ENCODE measurements around the gene HBA2.
"Not testable (repeated sequence)": the region's sequence is repeated elsewhere in the genome, so short reads cannot be mapped to it uniquely, and the experiment has no call there.

HBA2 gene

DNA sequence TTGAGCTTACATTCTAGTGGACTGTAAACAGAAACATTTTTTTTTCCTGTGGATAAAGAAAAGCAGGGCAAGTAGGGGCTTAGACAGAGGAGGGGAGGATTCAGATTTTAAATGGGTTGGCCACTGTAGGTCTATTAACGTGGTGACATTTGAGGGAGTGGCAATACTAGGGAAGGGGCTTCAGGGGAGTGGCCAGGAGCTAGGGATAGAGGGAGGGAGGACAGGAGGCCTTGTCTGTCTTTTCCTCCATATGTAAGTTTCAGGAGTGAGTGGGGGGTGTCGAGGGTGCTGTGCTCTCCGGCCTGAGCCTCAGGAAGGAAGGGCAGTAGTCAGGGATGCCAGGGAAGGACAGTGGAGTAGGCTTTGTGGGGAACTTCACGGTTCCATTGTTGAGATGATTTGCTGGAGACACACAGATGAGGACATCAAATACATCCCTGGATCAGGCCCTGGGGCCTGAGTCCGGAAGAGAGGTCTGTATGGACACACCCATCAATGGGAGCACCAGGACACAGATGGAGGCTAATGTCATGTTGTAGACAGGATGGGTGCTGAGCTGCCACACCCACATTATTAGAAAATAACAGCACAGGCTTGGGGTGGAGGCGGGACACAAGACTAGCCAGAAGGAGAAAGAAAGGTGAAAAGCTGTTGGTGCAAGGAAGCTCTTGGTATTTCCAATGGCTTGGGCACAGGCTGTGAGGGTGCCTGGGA, 13.4 kb upstream of the HBA2 start:
- no peak for DNase-seq

DNA sequence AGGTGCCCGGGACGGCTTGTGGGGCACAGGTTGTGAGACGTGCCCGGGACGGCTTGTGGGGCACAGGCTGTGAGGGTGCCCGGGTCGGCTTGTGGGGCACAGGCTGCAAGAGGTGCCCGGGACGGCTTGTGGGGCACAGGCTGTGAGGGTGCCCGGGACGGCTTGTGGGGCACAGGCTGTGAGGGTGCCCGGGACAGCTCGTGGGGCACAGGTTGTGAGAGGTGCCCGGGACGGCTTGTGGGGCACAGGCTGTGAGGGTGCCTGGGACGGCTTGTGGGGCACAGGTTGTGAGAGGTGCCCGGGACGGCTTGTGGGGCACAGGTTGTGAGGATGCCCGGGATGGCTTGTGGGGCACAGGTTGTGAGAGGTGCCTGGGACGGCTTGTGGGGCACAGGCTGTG, 12.4 kb upstream of the HBA2 start:
- DNase-seq, result not testable (repeated sequence)

DNA sequence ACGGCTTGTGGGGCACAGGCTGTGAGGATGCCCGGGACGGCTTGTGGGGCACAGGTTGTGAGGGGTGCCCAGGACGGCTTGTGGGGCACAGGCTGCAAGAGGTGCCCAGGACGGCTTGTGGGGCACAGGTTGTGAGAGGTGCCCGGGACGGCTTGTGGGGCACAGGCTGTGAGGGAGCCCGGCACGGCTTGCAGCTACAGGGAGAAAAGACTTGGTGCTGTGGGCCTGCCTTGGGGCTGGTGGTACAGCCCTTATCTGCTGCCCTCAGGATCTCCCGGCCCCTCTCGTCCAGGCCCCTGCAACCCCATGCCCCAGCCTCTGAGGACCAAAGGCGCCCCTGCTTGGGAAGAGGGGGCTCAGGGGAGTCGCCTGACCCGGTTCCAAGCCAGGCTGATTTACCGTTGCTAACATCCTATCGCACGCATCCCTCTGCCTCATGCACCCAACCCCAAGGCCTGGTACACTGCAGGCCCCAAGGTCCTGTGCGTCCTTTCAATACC, 11.9 kb upstream of the HBA2 start:
- no peak for DNase-seq

DNA sequence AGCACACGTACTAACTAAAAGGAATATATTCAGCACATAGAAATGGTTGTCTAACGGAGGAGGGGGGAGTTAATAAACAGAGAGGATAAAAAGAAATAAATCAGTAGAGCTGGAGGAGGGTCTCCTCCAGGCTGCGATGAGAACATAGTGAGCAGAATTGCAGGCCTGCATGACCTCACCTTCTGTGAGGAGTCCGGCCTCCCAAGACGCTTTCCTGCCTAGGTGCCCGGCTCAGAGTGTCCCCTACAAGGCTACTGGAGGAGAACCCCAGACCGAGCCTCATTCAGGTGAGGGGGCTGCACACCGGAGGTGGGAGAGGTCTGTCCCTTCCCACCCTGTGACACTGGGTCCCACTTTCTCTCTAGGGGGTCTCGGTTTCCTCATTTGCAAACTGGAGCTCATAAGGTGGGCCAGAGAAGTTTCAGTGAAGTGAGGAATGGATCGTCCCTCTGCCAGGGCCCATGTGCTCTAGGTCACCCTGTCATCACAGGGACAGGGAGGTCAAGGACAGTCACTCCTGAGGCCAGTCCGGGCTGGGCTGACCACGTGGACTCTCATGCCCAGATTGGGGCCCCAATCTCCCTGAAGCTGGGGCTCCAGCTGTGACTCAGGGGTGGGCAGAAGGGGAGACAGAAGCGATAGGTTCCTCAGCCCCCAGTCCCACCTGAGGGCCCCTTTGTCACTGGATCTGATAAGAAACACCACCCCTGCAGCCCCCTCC, 10.2 kb upstream of the HBA2 start:
- no peak for DNase-seq

DNA sequence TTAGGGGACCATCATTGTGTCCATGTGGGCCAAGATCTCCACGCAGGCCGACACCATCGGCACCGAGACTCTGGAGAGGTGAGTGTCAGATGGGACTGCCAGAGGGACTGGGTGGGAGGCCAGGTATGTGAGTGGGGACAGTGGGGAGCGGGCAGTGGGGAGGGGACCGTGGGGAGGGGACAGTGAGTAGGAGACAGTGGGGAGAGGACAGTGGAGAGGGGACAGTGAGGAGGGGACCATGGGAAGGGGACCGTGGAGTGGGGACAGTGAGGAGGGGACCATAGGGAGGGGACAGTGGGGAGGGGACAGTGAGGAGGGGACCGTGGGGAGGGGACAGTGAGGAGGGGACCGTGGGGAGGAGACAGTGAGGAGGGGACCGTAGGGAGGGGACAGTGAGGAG, 9.5 kb upstream of the HBA2 start:
- DNase-seq, result not testable (repeated sequence)

DNA sequence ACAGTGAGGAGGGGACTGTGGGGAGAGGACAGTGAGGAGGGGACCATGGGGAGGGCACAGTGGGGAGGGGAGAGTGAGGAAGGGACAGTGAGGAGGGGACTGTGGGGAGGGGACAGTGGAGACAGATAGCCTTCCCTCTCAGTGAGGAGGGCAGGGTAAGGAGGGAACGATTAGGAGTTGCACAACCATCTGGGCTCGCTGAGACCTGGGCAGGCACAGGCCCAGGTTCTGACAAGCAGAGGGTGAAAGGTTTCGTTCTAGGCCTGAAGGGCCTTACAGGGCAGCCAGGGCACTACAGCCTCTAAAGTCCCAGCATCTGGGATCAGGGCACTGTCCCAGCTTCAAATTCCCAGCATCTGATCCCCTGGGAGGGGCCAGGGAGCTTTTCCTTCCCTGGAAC, 9.0 kb upstream of the HBA2 start:
- DNase-seq, result not testable (repeated sequence)

DNA sequence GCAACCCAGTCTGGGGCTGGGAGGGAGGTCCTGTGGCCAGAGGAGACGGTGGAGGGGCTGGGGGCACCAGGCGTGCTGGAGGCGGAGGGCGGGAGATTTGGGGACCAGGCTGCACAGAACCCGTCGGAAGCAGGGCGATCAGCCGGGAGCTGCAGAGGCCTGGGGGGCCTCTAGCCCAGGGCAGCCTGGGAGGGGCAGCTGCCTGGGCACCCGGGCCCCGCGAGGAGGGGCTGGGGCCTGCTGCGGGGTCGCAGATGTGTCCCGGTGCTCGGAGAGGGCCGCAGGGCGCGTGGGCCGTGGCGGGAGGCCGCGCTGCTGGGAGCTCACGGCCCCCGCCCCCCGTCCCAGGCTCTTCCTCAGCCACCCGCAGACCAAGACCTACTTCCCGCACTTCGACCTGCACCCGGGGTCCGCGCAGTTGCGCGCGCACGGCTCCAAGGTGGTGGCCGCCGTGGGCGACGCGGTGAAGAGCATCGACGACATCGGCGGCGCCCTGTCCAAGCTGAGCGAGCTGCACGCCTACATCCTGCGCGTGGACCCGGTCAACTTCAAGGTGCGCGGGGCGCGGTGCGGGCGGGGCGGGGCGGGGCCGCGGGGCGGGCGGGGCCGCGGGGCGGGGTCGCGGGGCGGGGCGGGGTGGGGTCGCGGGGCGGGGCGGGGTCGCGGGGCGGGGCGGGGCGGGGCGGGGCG, 8.4 kb upstream of the HBA2 start:
- DNase-seq, result not testable (repeated sequence)

DNA sequence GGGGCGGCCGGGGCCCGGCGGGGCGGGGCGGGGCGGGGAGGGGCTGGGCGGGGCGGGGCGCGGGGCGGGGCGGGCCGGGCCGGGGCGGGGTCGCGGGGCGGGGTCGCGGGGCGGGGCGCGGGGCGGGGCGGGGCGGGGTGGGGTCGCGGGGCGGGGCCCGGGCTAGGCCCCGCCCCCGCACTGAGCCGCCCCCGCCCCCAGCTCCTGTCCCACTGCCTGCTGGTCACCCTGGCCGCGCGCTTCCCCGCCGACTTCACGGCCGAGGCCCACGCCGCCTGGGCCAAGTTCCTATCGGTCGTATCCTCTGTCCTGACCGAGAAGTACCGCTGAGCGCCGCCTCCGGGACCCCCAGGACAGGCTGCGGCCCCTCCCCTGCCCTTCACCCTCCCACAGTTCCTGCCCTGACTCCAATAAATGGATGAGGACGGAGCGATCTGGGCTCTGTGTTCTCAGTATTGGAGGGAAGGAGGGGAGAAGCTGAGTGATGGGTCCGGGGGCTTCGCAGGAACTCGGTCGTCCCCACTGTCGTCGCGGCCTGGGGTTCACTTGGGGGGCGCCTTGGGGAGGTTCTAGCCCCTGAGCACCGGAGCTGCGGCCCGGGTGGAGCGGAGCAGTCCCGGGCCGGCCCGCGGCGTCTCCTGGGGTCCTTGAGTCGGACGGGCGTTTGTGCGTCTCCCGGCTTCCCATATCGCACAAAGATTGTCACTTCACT, 7.7 kb upstream of the HBA2 start:
- DNase-seq, result no peak

DNA sequence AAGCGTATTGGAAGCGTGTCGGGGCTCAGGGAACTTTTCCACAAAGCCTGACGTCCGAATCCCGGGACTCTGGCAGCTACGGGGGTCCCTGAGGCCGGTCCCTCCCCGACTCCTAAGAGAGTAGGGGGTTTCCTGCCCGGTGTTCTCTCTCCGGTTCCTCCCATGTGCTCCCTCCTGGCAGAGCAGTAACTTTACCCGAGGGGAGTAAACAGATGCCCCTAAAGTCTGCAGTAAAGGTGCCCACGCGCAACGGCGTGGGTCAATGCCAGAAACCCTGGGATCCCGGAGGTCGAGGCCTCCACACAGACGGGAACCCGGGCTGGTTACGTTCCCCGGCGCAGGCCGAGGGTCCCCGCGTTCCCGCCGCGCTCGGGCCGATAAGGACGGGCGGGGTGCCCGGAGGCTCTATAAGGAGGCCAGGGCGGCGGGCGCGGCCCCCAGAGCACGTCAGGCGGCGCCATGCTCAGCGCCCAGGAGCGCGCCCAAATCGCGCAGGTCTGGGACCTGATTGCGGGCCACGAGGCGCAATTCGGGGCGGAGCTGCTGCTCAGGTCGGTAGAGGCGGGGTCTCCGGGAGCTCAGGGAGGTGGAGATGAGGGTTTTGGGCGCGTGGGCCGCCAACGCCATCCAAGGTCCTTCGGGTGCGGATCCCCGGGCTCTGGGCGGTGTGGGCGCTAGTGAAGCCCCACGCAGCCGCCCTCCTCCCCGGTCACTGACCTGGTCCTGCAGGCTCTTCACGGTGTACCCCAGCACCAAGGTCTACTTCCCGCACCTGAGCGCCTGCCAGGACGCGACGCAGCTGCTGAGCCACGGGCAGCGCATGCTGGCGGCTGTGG, 6.9 kb upstream of the HBA2 start, which contains the start of gene HBM:
Gene HBM, plus strand, starts transcription at position 440 of the 836 bp plus-strand sequence. Its CDS starts 20 bp downstream, at position 460.
- DNase-seq, result no peak

DNA sequence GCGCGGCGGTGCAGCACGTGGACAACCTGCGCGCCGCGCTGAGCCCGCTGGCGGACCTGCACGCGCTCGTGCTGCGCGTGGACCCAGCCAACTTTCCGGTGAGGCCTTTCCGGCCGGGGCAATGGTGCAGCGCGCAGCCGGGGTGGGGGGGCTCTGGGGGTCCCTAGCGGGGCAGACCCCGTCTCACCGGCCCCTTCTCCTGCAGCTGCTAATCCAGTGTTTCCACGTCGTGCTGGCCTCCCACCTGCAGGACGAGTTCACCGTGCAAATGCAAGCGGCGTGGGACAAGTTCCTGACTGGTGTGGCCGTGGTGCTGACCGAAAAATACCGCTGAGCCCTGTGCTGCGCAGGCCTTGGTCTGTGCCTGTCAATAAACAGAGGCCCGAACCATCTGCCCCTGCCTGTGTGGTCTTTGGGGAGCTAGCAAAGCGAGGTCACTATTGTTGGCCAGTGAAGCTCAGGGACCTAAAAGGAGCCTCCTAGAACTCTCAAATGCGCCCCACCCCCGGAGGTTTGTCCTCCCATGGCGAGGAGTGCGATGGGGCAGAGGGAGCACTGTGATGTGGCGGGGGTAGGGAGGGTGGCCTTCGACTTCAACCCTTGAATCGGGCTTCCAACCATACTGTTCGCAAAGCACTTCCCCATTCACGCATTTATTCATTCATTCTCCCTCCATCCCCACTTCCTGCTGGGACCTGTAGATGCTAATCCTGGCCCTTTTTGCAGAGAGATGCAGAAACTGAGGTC, 6.1 kb upstream of the HBA2 start:
- DNase-seq, result no peak

DNA sequence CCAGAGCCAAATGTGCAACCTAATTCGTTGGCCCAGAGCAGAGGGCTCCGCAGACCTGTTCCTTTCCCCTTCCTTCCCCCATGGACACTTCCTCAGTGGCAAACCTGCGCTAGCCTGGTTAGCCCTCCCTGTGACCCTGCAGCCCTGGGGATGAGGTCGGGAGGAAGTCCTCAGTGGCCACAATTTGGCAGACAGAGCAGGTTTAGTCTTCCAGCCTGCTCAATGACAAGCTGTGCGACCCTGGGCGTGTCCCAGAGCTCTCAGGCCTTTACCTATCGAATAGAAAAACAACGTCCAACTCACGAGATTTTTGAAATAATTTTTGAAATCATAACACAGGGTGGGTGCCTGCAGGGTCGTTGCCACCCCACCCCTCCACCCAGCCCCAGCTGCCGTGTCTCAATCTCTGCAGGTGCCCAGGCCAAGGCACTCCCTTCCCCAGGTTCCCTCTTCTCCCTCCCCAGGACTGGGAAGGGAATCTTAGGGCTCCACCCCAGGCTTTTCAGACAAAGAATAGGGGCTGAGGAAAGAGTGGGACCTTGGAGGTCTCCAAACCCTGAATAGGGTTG, 5.5 kb upstream of the HBA2 start:
- no peak for DNase-seq

DNA sequence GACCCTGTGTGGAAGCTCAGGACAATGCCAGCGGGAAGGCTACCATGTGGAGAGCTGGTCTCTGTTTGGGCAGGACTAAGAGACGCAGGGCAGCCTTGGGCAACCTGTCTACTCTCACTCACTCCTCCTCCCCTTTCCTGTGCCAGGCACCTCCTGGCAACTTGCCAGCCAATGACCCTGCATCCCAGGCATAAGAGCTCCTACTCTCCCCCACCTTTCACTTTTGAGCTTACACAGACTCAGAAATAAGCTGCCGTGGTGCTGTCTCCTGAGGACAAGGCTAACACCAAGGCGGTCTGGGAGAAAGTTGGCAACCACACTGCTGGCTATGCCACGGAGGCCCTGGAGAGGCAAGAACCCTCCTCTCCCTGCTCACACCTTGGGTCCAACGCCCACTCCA, 4.3 kb upstream of the HBA2 start:
- DNase-seq, result no peak

DNA sequence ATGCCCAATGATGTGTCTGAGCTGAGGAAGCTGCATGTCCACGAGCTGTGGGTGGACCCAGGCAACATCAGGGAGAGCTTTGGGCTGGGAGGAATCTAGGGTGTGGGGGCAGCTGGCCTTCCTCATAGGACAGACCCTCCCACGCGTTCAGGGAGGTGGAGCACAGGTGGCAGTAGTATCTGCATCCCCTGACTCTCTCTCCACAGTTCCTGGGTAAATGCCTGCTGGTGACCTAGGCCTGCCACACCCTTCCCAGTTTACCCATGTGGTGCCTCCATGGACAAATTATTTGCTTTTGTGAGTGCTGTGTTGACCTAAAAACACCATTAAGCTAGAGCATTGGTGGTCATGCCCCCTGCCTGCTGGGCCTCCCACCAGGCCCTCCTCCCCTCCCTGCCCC, 3.7 kb upstream of the HBA2 start:
- DNase-seq, result no peak

DNA sequence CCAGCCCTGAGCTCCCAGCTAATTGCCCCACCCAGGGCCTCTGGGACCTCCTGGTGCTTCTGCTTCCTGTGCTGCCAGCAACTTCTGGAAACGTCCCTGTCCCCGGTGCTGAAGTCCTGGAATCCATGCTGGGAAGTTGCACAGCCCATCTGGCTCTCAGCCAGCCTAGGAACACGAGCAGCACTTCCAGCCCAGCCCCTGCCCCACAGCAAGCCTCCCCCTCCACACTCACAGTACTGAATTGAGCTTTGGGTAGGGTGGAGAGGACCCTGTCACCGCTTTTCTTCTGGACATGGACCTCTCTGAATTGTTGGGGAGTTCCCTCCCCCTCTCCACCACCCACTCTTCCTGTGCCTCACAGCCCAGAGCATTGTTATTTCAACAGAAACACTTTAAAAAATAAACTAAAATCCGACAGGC, 2.6 kb upstream of the HBA2 start:
- not testable (repeated sequence) for DNase-seq

DNA sequence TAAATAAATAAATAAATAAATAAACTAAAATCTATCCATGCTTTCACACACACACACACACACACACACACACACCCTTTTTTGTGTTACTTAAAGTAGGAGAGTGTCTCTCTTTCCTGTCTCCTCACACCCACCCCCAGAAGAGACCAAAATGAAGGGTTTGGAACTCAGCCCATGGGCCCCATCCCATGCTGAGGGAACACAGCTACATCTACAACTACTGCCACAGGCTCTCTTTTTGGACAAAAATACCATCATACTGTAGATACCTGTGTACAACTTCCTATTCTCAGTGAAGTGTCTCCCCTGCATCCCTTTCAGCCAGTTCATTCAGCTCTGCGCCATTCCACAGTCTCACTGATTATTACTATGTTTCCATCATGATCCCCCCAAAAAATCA, 1.9 kb upstream of the HBA2 start:
- DNase-seq, result no peak

DNA sequence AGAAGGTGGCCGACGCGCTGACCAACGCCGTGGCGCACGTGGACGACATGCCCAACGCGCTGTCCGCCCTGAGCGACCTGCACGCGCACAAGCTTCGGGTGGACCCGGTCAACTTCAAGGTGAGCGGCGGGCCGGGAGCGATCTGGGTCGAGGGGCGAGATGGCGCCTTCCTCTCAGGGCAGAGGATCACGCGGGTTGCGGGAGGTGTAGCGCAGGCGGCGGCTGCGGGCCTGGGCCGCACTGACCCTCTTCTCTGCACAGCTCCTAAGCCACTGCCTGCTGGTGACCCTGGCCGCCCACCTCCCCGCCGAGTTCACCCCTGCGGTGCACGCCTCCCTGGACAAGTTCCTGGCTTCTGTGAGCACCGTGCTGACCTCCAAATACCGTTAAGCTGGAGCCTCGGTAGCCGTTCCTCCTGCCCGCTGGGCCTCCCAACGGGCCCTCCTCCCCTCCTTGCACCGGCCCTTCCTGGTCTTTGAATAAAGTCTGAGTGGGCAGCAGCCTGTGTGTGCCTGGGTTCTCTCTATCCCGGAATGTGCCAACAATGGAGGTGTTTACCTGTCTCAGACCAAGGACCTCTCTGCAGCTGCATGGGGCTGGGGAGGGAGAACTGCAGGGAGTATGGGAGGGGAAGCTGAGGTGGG, 657 bp downstream of the HBA2 start:
- not testable (repeated sequence) for DNase-seq

DNA sequence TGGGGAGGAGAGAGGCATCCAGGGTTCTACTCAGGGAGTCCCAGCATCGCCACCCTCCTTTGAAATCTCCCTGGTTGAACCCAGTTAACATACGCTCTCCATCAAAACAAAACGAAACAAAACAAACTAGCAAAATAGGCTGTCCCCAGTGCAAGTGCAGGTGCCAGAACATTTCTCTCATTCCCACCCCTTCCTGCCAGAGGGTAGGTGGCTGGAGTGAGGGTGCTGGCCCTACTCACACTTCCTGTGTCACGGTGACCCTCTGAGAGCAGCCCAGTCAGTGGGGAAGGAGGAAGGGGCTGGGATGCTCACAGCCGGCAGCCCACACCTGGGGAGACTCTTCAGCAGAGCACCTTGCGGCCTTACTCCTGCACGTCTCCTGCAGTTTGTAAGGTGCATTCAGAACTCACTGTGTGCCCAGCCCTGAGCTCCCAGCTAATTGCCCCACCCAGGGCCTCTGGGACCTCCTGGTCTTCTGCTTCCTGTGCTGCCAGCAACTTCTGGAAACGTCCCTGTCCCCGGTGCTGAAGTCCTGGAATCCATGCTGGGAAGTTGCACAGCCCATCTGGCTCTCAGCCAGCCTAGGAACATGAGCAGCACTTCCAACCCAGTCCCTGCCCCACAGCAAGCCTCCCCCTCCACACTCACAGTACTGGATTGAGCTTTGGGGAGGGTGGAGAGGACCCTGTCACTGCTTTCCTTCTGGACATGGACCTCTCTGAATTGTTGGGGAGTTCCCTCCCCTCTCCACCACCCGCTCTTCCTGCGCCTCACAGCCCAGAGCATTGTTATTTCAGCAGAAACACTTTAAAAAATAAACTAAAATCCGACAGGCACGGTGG, 1.5 kb downstream of the HBA2 start:
- DNase-seq, result not testable (repeated sequence)

DNA sequence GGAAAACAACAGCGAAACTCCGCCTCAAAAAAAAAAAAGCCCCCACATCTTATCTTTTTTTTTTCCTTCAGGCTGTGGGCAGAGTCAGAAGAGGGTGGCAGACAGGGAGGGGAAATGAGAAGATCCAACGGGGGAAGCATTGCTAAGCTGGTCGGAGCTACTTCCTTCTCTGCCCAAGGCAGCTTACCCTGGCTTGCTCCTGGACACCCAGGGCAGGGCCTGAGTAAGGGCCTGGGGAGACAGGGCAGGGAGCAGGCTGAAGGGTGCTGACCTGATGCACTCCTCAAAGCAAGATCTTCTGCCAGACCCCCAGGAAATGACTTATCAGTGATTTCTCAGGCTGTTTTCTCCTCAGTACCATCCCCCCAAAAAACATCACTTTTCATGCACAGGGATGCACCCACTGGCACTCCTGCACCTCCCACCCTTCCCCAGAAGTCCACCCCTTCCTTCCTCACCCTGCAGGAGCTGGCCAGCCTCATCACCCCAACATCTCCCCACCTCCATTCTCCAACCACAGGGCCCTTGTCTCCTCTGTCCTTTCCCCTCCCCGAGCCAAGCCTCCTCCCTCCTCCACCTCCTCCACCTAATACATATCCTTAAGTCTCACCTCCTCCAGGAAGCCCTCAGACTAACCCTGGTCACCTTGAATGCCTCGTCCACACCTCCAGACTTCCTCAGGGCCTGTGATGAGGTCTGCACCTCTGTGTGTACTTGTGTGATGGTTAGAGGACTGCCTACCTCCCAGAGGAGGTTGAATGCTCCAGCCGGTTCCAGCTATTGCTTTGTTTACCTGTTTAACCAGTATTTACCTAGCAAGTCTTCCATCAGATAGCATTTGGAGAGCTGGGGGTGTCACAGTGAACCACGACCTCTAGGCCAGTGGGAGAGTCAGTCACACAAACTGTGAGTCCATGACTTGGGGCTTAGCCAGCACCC, 2.6 kb downstream of the HBA2 start:
- DNase-seq, result no peak

Data from activated CD4-positive, alpha-beta T cell treated with anti-CD3 and anti-CD28 coated beads, Interleukin-10, Interleukin-2, amounts not matched to agents 100 ng/mL and 50 ng/mL, durations not matched to agents 16 hours and 8 hours (primary cell).